T-cell (primary cell): ENCODE measurements around the gene MAGED1. TPM values are rescaled to one million over a fixed set of nuclear protein-coding genes. Genes with fewer than 3 reads are reported as not detected.
A peak's percentile ranks its signal among the peaks of the same experiment; 100 is the strongest.

ENCODE experiments used
- ATAC-seq, 4 experiments: fragments of 200-7000 bp in 3 of 4; fragments of 150-1000 bp in 1 of 4; cut with Tn5 transposase; replicated peaks in 1 of 4; 1 replicate in 3 of 4; 2 replicates in 1 of 4; pipeline ENCODE4 v1.10.0; 2021; ENCODE audit warnings: moderate library complexity in 3 of 4, mild to moderate bottlenecking in 2 of 4, moderate number of reproducible peaks in 1 of 4
- CTCF ChIA-PET, 2 donors: fragments of 300-600 bp; sonication (Branson Sonifier 250); formaldehyde crosslinking; loops; one replicate each; lab custom pipeline; 2022; ENCODE audit warnings: antibody characterized with exemption in 2 of 2; lab: Charles Lee
- POLR2A ChIA-PET, 2 donors: fragments of 300-600 bp; sonication (Branson Sonifier 250); formaldehyde crosslinking; loops; one replicate each; lab custom pipeline; 2022; ENCODE audit warnings: antibody characterized with exemption in 2 of 2; lab: Charles Lee
- DNase-seq, 35 experiments: peaks; one replicate each; pipeline versions ENCODE4 v3.0.0 to v3.0.0-alpha.2; 2013 to 2023
- H3K27ac ChIP-seq: one replicate; pipeline ENCODE4 v1.5.1; 2013; ENCODE audit warnings: low read length
- H3K27me3 ChIP-seq, 2 experiments: replicated peaks in 1 of 2; 1 replicate in 1 of 2; 2 replicates in 1 of 2; pipeline versions ENCODE4 v1.6.1 to v1.7.0; 2013; ENCODE audit warnings: low read length in 1 of 2, mixed read lengths in 1 of 2; ENCODE audit not compliant: control insufficient read depth in 2 of 2, insufficient read depth in 2 of 2; ENCODE audit errors: extremely low read depth in 1 of 2
- H3K36me3 ChIP-seq, 2 donors: 1 replicate in 1 of 2; 2 replicates in 1 of 2; pipeline versions ENCODE4 v1.6.1 to v1.7.0; 2013; ENCODE audit warnings: low read length in 1 of 2; ENCODE audit not compliant: control insufficient read depth in 2 of 2, insufficient read depth in 1 of 2; ENCODE audit errors: extremely low read depth in 1 of 2
- H3K4me1 ChIP-seq, 2 experiments: 1 replicate in 1 of 2; 2 replicates in 1 of 2; pipeline versions ENCODE4 v1.6.1 to v1.7.0; 2013; ENCODE audit warnings: low read length in 2 of 2, mixed read lengths in 1 of 2; ENCODE audit not compliant: insufficient read depth in 2 of 2, control insufficient read depth in 1 of 2; ENCODE audit errors: extremely low read depth in 1 of 2
- H3K4me3 ChIP-seq, 2 donors: 1 replicate in 1 of 2; 2 replicates in 1 of 2; pipeline versions ENCODE4 v1.5.1 to v1.7.0; 2013; ENCODE audit warnings: mild to moderate bottlenecking in 2 of 2, low read length in 1 of 2, moderate library complexity in 1 of 2; ENCODE audit not compliant: control insufficient read depth in 1 of 2; ENCODE audit errors: extremely low read depth in 1 of 2
- H3K9me3 ChIP-seq: 2 replicates; pipeline ENCODE4 v1.7.0; 2013
- H3K27ac Mint-ChIP-seq, 2 donors: one replicate each; pipeline ENCODE4 v1.8.0; 2020 to 2021; ENCODE audit warnings: mild to moderate bottlenecking in 2 of 2, mixed read lengths in 2 of 2
- H3K27me3 Mint-ChIP-seq, 2 donors: one replicate each; pipeline ENCODE4 v1.8.0; 2021 to 2022; ENCODE audit warnings: mixed read lengths in 2 of 2
- H3K36me3 Mint-ChIP-seq: one replicate; pipeline ENCODE4 v1.8.0; 2021; ENCODE audit warnings: mixed read lengths
- H3K4me1 Mint-ChIP-seq, 3 donors: one replicate each; pipeline ENCODE4 v1.8.0; 2020 to 2022; ENCODE audit warnings: mixed read lengths in 3 of 3, mild to moderate bottlenecking in 1 of 3
- H3K4me3 Mint-ChIP-seq, 3 donors: one replicate each; pipeline ENCODE4 v1.8.0; 2020 to 2022; ENCODE audit warnings: mild to moderate bottlenecking in 3 of 3, mixed read lengths in 3 of 3, moderate library complexity in 3 of 3
- H3K9me3 Mint-ChIP-seq, 3 donors: one replicate each; pipeline ENCODE4 v1.8.0; 2020 to 2022; ENCODE audit warnings: mixed read lengths in 3 of 3
- WGBS: methylation state at CpG from one replicate; pipeline ENCODE4 v1.1.5; 2013; ENCODE audit warnings: missing lambda C conversion rate; ENCODE audit not compliant: insufficient coverage; 5-methylcytosine and 5-hydroxymethylcytosine counted together
- total RNA-seq, 35 experiments: library from RNA in 6 of 35; stranded (reverse) in 6 of 35; fragments of 120-200 nt in 1 of 35; gene quantifications; one replicate each; pipeline versions ENCODE4 v1.2.1 to v1.2.4 and lab custom pipeline; 2013 to 2026

The MAGED1 gene
- total RNA-seq, 5 donors from 2014 or later (not counting 1 experiment from before 2014, with no cell fraction given), result 30.0 to 44.6 (median 31.2) TPM

DNA sequence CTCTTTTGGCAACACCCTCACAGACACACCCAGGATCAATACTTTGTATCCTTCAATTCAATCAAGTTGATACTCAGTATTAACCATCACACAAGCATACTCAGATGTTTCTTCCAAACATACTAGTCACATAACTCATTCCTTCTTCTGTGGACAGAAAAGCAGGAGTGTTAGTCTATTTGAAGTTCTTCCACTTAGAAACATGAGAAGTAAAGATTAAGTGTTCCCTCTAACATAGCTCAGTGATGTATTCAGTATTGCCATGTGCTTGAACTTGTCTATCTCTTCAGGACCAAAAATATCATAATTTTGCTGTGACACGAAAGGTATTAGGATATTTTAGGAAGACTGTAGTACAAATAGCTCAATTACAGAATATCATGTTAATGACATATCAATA is 25.8 kb upstream of the MAGED1 start:
- H3K27me3 Mint-ChIP-seq, result peaks cover 0 to 4% of the 10 kb centered on the region in 2 donors
- CTCF ChIA-PET, result interaction anchor here in 1 of 2 donors (0.5 kb wide), 1 partner anchor 116 kb away, joined by 5 read pairs; no protein-coding TSS in a partner anchor
- POLR2A ChIA-PET, result no interaction called here
- DNase-seq (no peak), ATAC-seq (no peak)
- H3K27me3 ChIP-seq, result no peaks in the 10 kb centered on the region
- H3K4me3 Mint-ChIP-seq, result no peak overlapping the region
- peaks cover 9 to 25% (median 18%) of the 10 kb centered on the region in 3 donors for H3K4me1 Mint-ChIP-seq
- no peak overlapping the region for H3K4me3 ChIP-seq
- H3K36me3 Mint-ChIP-seq, result peaks cover 24% of the 10 kb centered on the region
- no peak overlapping the region for H3K27ac Mint-ChIP-seq
- H3K27ac ChIP-seq, result no peak overlapping the region
- H3K4me1 ChIP-seq, result no peaks in the 10 kb centered on the region
- no CpG with 5 or more reads among the region's 1 CpG for WGBS
- H3K36me3 ChIP-seq, result no peaks in the 10 kb centered on the region
- peaks cover 0 to 9% (median 3%) of the 10 kb centered on the region in 3 donors for H3K9me3 Mint-ChIP-seq
- no peaks in the 10 kb centered on the region for H3K9me3 ChIP-seq

DNA sequence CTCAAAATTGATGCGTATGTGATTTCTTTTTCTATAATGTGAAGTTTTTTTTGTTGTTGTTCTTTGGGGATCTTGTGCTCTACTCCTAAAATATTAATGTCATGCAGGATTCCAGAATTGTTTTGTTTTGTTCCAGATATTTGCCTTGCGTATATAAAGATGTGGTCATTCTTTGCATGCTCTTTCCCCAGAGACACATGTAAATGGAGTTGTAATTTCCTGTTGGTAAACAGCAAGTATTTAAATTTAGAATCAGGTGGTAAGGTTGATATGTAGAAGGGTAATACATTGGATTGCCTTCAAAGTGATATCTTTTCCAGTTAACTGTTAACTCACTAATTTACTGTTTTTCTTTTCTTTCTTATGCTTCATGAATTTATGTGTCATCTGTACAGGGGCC is 23.1 kb upstream of the MAGED1 start:
- H3K27ac Mint-ChIP-seq, result no peak overlapping the region
- Histone ChIP-seq H3K36me3 (no peaks in the 10 kb centered on the region), H3K27ac (no peak overlapping the region), H3K27me3 (no peaks in the 10 kb centered on the region), H3K4me3 (no peak overlapping the region), H3K9me3 (no peaks in the 10 kb centered on the region), H3K4me1 (no peaks in the 10 kb centered on the region)
- peaks cover 7 to 26% (median 10%) of the 10 kb centered on the region in 3 donors for H3K4me1 Mint-ChIP-seq
- H3K27me3 Mint-ChIP-seq, result no peaks in the 10 kb centered on the region
- ChIA-PET CTCF (no interaction called here), POLR2A (no interaction called here)
- ATAC-seq (no peak), DNase-seq (no peak)
- peaks cover 21% of the 10 kb centered on the region for H3K36me3 Mint-ChIP-seq
- WGBS, result no CpG with 5 or more reads among the region's 2 CpGs
- H3K4me3 Mint-ChIP-seq, result no peak overlapping the region
- H3K9me3 Mint-ChIP-seq, result no peaks in the 10 kb centered on the region

DNA sequence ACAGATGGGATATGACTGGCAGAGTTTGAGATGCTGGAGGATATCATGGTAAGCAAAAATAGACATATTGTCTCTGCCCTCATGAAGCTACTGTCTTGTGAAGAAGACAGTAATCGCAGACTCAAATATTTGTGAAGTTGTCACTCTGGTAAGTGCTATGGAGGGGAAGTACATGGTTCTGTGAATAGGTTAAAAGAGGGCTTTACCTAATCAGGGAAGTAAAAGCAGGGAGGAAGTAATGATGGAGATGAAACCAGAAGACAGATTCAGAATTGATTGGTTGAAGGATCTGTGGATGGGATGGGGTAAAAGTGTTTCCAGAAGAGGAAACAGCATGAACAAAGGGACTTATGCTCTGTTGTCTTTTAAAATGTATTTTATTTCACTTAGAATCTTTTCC is 19.3 kb upstream of the MAGED1 start:
- Mint-ChIP-seq H3K4me3 (no peak overlapping the region), H3K27me3 (peaks cover 0 to 4% of the 10 kb centered on the region in 2 donors), H3K9me3 (no peaks in the 10 kb centered on the region), H3K27ac (no peak overlapping the region), H3K4me1 (peaks cover 0 to 10% (median 0%) of the 10 kb centered on the region in 3 donors), H3K36me3 (peaks cover 22% of the 10 kb centered on the region)
- Histone ChIP-seq H3K9me3 (no peaks in the 10 kb centered on the region), H3K27me3 (no peaks in the 10 kb centered on the region), H3K27ac (no peak overlapping the region), H3K4me3 (no peak overlapping the region), H3K36me3 (no peaks in the 10 kb centered on the region), H3K4me1 (no peaks in the 10 kb centered on the region)
- ATAC-seq, result no peak
- POLR2A ChIA-PET, result no interaction called here
- CTCF ChIA-PET, result interaction anchor here in 1 of 2 donors (0.7 kb wide), 1 partner anchor 9 kb away, joined by 5 read pairs; no protein-coding TSS in a partner anchor
- no CpG with 5 or more reads among the region's 1 CpG for WGBS
- no peak for DNase-seq

DNA sequence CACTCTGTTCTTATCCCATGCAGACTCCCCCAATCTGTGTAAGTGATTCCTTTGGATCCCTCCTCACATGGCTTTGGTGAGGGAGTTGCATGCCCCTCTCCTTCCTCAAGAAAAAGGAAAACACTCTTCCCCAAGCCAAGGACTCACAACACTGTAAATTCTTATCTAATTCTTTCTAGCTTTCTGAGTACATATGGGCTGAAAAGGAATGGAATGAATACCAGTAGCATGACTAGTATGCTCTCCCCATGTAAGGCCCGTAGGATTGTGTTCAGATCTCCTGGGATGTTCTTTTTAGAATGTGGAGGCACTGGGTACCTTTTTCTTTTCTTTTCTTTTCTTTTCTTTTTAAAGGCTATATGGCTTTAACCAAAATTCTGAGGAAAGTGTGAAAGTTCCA is 17.0 kb upstream of the MAGED1 start:
- peaks cover 0 to 10% (median under 1%) of the 10 kb centered on the region in 3 donors for H3K4me1 Mint-ChIP-seq
- no peak for ATAC-seq

DNA sequence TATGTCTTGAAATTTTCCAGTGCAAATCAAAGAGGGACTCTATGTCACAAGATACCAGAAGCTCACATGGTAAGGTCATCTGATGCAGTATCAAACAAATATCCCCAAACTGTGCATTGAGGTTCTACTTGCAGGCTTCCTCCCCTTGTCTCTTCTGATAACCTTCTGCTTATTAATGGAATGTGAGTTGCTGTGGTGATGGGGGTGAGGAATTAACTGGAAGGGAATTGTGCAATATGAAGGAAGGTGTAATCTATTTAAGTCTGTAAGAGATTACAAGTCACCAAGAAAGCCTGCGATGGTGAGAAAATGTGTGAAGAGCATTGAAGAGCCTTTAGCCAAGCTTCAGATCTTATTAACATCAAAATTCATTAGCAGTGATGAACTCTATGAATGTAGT is 15.4 kb upstream of the MAGED1 start:
- no CpG with 5 or more reads among the region's 1 CpG for WGBS
- no peak for ATAC-seq
- Mint-ChIP-seq H3K36me3 (peaks cover 23% of the 10 kb centered on the region), H3K4me1 (peaks cover 0 to 9% (median 6%) of the 10 kb centered on the region in 3 donors), H3K27ac (no peak overlapping the region), H3K27me3 (peaks cover 0 to 9% of the 10 kb centered on the region in 2 donors), H3K9me3 (no peaks in the 10 kb centered on the region), H3K4me3 (no peak overlapping the region)
- no peak for DNase-seq
- H3K27ac ChIP-seq, result no peak overlapping the region
- H3K4me3 ChIP-seq, result no peak overlapping the region
- H3K4me1 ChIP-seq, result no peaks in the 10 kb centered on the region
- no peaks in the 10 kb centered on the region for H3K36me3 ChIP-seq
- no peaks in the 10 kb centered on the region for H3K27me3 ChIP-seq
- ChIA-PET CTCF (no interaction called here), POLR2A (no interaction called here)
- H3K9me3 ChIP-seq, result no peaks in the 10 kb centered on the region

More for the DNA sequence above, 17.0 kb upstream of the MAGED1 start:
- no CpG with 5 or more reads among the region's 1 CpG for WGBS
- CTCF ChIA-PET, result no interaction called here
- H3K9me3 ChIP-seq, result no peaks in the 10 kb centered on the region
- peaks cover 25% of the 10 kb centered on the region for H3K36me3 Mint-ChIP-seq
- no peak overlapping the region for H3K4me3 Mint-ChIP-seq
- no peaks in the 10 kb centered on the region for H3K9me3 Mint-ChIP-seq
- no peak for DNase-seq
- H3K4me3 ChIP-seq, result no peak overlapping the region
- no peaks in the 10 kb centered on the region for H3K36me3 ChIP-seq
- H3K4me1 ChIP-seq, result no peaks in the 10 kb centered on the region
- no peak overlapping the region for H3K27ac Mint-ChIP-seq
- peaks cover 0 to 5% of the 10 kb centered on the region in 2 donors for H3K27me3 Mint-ChIP-seq
- no peaks in the 10 kb centered on the region for H3K27me3 ChIP-seq
- POLR2A ChIA-PET, result no interaction called here
- no peak overlapping the region for H3K27ac ChIP-seq

DNA sequence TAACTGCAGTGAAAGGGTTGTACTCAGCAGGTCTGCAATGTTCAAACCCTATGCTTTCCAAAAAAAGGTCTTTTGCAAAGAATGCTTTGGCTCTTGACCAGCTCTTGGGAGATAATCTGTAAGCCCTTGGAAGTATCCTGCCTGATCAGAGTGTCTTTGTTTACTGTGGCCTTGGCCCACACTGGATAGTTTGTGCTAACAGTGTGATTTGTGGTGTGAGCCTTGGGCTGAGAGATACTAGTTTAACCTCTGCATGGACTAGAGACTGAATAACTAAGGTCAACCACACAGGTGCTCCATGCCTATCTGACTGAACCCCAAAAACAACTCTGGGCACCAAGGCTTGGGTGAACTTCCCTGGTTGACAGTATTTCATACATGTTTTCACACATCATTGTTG is 3.6 kb upstream of the MAGED1 start:
- H3K9me3 ChIP-seq, result no peaks in the 10 kb centered on the region
- peak overlapping the region in 1 of 2 donors; percentile 45 for H3K27ac Mint-ChIP-seq

DNA sequence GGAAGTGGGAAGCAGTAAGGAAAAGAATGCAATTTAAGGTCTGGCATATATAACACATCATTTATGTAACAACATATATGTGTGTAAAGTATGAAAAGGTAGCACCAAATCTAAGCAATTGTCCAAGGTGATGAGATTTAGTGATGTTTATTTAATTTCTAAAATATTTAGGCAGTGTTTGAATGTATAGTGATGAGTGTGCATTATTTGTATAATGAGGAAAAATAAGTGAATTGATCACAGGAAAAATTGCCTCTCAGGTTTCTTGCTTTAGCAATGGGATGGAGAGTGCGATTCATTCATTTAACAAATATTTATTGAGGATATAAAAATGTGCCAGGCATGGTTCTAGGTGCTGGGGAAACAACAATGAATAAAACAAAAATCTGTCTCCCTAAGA is 2.2 kb upstream of the MAGED1 start:
- H3K27ac ChIP-seq, result no peak overlapping the region
- Mint-ChIP-seq H3K4me1 (peaks cover 15 to 32% (median 18%) of the 10 kb centered on the region in 3 donors), H3K9me3 (no peaks in the 10 kb centered on the region), H3K27me3 (peaks cover 0 to 7% of the 10 kb centered on the region in 2 donors), H3K27ac (peak overlapping the region; percentile 81 to 87), H3K36me3 (no peaks in the 10 kb centered on the region), H3K4me3 (no peak overlapping the region)
- no peak overlapping the region for H3K4me3 ChIP-seq
- no peaks in the 10 kb centered on the region for H3K27me3 ChIP-seq
- CTCF ChIA-PET, result no interaction called here
- WGBS, result no CpG with 5 or more reads among the region's 1 CpG
- H3K9me3 ChIP-seq, result no peaks in the 10 kb centered on the region
- POLR2A ChIA-PET, result no interaction called here
- DNase-seq, result no peak
- H3K36me3 ChIP-seq, result no peaks in the 10 kb centered on the region
- ATAC-seq, result no peak
- H3K4me1 ChIP-seq, result peaks cover 3 to 26% of the 10 kb centered on the region in 2 experiments

More for the DNA sequence above, 3.6 kb upstream of the MAGED1 start:
- CTCF ChIA-PET, result no interaction called here
- DNase-seq (no peak), ATAC-seq (no peak)
- peaks cover 2% of the 10 kb centered on the region for H3K36me3 Mint-ChIP-seq
- Histone ChIP-seq H3K4me1 (peaks cover 3 to 18% of the 10 kb centered on the region in 2 experiments), H3K4me3 (no peak overlapping the region), H3K27me3 (no peaks in the 10 kb centered on the region), H3K27ac (no peak overlapping the region), H3K36me3 (no peaks in the 10 kb centered on the region)
- peaks cover 7 to 25% (median 15%) of the 10 kb centered on the region in 3 donors for H3K4me1 Mint-ChIP-seq
- H3K27me3 Mint-ChIP-seq, result peaks cover 0 to 12% of the 10 kb centered on the region in 2 donors
- POLR2A ChIA-PET, result no interaction called here
- no peaks in the 10 kb centered on the region for H3K9me3 Mint-ChIP-seq
- no peak overlapping the region for H3K4me3 Mint-ChIP-seq
